Left renal pelvis (tissue), 4 donors: Measurements from ENCODE around the gene C11orf52. TPM values are rescaled to one million over a fixed set of nuclear protein-coding genes. Genes with fewer than 3 reads are reported as not detected.
"Not testable (repeated sequence)": the region's sequence is repeated elsewhere in the genome, so short reads cannot be mapped to it uniquely, and the experiment has no call there.

Source experiments
- DNase-seq, 4 donors: peaks; one replicate each; pipeline ENCODE4 v3.0.0-alpha.2; 2013; ENCODE audit warnings: low read depth in 4 of 4, low spot score in 3 of 4
- polyA plus RNA-seq, 4 donors: library from polyadenylated mRNA; unstranded; fragments of 120-200 nt; gene quantifications; one replicate each; pipeline ENCODE4 v1.2.1, GENCODE V29; 2013; ENCODE audit not compliant: insufficient read length in 4 of 4

C11orf52 gene
- polyA plus RNA-seq: 10 to 100 TPM in 2 of 4 donors, 1 to 10 TPM in 1, under 1 TPM in 1; 0.85 to 12.1 (median 9.7) TPM

GRCh38 chr11:111918390-111919256, at the start of gene C11orf52:
Gene C11orf52, plus strand, starts transcription at chr11:111918913. Its CDS starts 60 bp downstream, at chr11:111918973.
- peak; percentile 75 to 88 (median 76) for DNase-seq

DNA sequence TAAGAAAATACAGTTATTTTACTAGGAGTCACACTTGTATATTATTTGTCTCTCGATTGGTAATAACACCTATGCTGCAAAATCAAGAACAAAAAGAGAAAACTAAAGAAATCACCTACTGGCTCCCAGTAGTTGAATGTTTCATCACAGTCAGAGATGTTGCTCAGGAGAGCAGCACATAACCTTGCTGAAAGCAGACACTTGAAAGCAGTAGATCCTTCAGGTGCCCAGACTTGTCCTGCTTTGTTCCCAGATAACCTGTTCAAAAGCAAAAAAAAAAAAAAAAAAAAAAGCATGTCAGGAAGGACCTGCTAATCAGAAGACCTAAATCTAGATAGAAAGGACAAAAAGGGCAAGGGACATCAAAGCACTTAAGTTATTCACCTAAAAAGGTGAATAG, 48.6 kb upstream of the C11orf52 start:
- DNase-seq: no peak

- DNase-seq: no peak
Measured at GRCh38 chr11:111870522-111870885, 48.2 kb upstream of the C11orf52 start.

DNA sequence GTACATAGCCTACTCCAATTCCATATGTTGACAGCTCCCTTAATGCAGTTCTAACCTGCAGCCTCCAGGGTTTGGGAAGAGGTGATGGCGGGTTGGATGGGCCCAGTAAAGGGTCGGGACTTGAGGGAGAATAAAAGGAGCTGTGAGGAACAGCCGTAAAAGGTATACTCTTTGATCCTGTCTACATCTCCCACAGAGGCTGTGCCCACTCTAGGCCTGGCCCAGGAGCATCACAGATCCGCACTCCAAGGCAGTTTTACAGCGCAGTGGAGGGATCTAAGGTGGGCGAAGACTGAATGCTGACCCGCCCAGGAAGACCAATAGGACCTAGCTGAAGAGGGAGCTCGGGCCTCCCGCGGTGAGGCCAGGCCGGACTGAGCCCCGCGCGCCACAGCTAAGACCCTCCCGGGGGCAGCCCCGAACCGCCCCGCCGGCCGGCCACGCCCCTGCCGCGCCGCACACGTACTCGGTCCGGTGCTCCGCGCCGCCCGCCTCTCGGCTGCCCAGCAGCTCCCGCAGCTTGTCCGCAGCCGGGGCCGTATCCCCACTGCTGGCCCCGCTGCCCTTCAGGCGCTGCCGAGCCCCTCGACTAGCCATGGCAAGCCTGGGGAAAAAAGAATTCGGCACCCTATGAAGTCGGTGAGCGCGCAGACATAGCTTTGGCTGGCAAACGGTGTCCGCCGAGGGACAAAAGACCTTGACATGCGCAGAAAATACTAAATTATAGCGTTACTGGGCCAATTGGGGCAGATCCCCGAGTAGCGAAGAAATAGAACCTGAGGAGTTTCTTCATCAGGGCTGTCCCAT, 47.6 kb upstream of the C11orf52 start, which contains the start of gene ALG9:
Gene ALG9, minus strand, starts transcription at position 696 of the 807 bp plus-strand sequence. Its CDS starts 99 bp downstream, at position 597.
- peak; percentile 65 to 79 (median 72) for DNase-seq

DNA sequence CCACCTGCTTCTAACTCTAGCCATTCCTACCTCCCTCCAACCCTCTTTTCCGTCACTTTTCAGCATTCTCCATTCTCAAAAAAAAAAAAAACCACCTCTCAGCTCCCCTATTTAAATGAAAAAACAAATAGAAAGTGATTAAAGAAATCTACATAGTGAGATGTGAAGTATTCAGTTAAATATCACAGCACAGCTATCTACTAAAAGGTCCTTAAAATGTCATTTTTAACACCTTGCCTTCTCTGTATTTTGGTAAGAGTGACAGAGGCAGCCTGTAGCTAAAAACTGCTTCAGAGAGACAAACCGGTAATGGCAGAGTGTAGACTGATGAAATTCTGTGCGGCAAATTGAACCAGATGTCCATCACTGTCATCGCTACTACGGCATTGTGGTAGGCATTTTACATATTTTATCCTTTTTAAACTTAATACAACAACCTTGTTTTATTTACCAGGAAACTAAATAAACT, 47.0 kb upstream of the C11orf52 start:
- no peak for DNase-seq

GRCh38 chr11:111878385-111878848, 40.3 kb upstream of the C11orf52 start:
- peak in 1 of 4 donors; percentile 35 for DNase-seq

GRCh38 chr11:111878849-111879636, 39.7 kb upstream of the C11orf52 start, which contains the start of the genes CFAP68 and FDXACB1:
Gene CFAP68, plus strand, starts transcription at chr11:111879541. Its CDS starts 20 bp downstream, at chr11:111879561.
Gene FDXACB1, minus strand, starts transcription at chr11:111879165. Its CDS starts 33 bp downstream, at chr11:111879132.
- peak; percentile 95 to 97 (median 97) for DNase-seq

DNA sequence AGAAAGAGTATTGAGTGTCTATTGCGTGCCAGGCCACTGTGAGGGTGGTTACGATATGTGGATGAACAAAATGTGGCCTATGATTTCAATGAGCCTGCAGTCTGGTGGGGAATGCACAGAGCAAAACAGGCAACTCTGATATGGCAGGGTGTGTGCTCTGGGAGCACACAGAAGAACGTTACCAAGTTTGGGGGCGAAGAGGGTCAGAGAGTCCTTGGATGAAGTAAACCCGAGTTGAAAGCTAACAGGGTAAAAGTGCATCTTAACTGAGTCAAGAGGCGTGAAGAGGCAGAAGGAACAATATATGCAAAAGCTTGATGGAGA, 39.1 kb upstream of the C11orf52 start:
- peak in 1 of 4 donors; percentile 16 for DNase-seq

DNA sequence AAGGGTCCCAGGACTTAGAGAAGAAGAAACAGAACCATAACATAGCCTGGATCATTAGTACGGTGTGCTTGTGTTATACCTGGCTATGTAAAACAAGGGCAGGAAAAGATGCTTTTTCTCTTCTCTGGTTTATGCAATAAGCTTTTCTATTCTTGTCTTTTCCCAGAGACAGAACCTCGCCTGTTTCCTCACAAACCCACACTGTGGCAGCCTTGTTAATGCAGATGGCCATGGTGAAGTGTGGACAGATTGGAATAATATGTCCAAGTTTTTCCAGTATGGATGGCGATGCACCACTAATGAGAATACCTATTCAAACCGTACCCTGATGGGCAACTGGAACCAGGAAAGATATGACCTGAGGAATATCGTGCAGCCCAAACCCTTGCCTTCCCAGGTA, 36.5 kb upstream of the C11orf52 start:
- DNase-seq: no peak

DNA sequence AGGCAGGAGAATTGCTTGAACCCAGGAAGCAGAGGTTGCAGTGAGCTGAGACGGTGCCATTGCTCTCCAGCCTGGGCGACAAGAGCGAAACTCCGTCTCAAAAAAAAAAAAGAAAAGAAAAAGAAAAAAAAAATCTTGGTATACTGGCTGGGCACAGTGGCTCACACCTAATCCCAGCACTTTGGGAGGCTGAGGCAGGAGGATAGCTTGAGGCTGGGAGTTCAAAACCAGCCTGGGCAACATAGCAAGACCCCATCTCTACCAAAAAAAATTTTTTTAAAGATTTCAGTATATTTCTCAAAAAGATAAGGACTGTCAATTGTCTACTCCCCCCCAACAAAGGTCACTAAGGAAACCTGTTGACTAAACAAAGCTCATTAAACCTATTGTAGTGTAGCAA, 33.7 kb upstream of the C11orf52 start:
- not testable (repeated sequence) for DNase-seq

- no peak for DNase-seq
Measured at GRCh38 chr11:111886032-111886431, 32.7 kb upstream of the C11orf52 start.

DNA sequence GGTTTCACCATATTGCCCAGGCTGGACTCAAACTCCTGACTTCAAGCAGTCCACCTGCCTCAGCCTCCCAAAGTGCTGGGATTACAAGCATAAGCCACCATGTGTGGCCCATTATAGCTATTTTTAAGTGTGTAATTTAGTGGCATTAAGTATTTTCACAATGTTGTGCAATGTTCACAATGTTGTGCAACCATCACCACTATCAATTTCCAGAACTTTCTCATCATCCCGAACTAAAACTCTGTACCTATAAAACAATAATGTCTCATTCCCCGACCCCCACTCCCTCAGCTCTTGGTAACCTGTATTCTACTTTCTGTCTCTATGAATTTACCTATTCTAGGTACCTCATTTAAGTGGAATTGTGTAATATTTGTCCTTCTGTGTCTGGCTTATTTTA, 31.9 kb upstream of the C11orf52 start:
- no peak for DNase-seq

DNA sequence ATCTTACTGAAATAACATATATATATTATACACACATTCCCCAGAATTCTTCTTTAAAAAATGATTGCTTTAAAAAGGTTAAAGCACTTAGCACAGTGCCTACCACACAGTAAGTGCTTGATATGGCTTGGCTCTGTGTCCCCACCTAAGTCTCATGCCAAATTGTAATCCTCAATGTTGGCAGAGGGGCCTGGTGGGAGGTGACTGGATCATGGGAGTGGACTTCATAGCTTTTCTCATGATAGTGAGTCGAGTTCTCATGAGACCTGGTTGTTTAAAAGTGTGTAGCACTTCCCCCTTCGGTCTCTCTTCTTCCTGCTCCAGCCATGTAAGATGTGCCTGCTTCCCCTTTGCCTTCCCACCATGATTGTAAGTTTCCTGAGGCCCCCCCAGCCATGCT, 13.3 kb upstream of the C11orf52 start:
- DNase-seq: no peak

- no peak for DNase-seq
Measured at GRCh38 chr11:111906680-111907079, 12.0 kb upstream of the C11orf52 start.

DNA sequence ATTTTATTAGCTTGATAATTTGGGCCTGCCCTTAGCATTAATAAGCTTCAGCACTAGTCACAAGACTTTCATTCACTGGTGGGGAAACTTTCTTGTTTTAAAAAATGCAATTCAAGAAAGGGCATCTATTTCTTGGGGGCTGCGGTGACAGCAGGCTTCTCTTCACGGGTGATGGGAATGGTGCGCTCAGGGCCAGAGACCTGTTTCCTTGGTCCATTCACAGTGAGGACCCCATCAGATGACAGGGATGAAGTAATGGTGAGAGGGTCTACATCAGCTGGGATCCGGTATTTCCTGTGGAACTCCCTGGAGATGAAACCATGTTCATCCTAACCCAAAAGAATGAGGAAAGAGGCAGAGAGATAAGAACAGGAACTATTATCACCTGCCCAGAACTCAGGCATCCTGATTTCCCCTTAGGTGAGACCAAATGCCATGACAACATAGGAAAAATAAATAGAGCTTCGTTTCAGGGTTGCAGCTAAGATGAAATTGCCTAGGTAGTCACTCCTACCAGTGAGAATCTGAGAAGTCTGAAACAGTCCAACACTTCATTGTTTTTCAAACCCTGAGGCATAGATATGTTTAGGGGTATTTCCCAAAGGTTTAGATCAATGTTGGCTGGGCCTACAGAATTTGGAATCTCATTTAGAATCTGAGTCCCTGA, 9.9 kb upstream of the C11orf52 start:
- no peak for DNase-seq

DNA sequence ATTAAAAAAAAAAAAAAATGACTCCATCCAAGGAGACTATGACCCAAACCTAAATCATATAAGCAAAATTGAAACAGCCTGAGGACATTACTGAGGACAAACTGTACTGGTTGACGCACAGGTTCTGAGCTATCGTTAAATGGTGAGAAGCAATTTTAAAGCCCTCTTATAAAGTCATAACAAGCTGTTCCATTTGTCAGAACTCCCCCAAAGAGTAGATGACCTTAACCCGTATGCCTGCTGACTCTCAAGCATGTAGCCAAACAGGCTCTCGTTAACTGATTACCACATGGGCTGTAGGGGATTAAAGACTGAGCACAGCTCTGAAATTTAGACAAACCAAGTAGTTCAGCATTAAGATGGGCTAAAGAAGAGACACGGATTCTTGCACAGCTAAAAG, 9.3 kb upstream of the C11orf52 start:
- no peak for DNase-seq

DNA sequence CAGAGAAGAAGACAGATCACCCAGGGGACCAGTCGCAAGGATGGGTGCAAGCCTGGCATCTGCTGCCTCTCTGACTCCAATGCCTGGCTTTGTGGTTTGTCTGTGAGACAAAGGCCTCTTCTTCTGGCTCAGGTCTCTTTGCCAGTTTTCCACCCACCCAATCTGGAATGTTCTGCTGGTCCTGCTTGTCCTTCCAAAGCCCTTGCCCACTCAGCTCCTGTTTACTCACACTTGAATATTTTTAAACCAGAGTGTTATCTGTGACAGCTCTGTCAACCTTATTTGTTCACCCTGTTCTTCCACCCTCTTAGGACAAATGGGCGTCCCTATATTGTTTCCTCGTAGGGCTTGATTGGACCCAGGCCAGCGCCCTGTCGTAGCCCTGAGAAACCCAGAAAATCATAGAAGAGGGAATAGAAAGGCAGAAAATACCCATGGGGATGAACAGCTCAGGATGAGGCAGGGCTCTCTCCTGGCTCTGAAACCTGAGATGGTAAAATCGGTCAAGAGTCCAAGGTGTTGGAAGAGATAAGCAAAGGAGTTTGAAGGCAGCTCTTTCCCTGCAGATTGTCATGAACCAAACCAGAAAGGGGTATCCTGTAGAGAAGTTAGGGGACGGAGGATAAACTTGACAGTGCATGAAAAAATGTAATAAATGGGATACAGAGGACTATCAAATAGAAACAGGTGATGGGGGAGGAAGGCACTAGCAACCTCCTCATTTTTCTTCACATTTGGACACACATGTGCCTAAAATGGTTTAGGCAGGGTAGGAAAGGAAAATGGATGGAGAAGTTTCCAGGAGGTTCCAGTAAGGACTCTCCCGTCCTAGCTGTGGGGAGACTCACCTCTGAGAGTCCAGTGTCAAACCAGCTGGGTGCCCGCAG, 7.8 kb upstream of the C11orf52 start:
- DNase-seq: no peak

DNA sequence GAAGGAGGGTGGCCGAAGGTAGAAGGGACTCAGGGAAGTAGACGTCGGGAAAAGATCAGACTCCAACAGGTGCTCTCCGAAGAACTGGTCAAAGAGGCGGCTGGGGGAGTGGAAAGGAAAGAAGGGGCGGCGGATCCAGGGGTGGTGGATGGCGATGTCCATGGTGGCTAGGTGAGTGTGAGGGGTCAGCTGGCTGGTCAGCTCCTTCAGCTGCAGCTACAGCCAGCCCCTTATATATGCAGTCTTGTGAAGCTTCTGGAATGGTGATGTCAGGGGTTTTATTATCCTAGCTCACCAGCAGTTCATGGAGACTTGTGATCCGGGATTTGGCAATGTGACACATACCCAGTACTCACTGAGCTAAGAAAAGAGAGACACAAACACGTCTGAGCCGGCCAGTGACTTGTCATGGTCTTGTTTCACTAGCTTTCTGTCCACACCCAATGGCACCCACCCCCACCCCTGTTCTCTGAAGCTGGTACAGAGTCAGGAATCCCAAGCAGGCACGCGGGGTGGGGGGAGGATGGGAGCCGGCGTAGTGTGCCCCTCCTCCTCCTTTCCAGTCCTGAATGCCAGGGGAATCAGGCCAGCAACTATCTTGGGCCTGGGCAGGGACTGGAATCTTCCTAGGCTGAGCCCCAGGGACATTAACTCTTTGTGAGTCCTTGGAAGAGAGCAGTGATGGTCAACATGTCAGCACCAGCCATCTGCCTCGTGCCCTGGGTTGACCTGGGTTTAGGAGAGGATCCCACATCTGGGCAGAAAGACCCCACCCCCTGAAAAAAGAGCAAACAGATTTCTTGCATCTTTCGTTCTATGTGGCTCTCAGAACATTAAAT, 6.9 kb upstream of the C11orf52 start, which contains the start of gene CRYAB:
Gene CRYAB, minus strand, starts transcription at position 208 of the 839 bp plus-strand sequence. Its CDS starts 46 bp downstream, at position 162.
- peak in 1 of 4 donors; percentile 66 for DNase-seq
